Testis (tissue), 3 donors: ENCODE data around the gene YIPF3. TPM values are rescaled to one million over a fixed set of nuclear protein-coding genes. Genes with fewer than 3 reads are reported as not detected.

Experiments
- DNase-seq: peaks from one replicate; pipeline ENCODE4 v3.0.0-alpha.2; 2019
- H3K27ac ChIP-seq, 2 donors: fragments of 200-600 bp; sonication (generic); one replicate each; pipeline ENCODE4 v1.5.1; 2019
- H3K27me3 ChIP-seq: fragments of 200-600 bp; sonication (generic); one replicate; pipeline ENCODE4 v1.5.1; 2019
- H3K36me3 ChIP-seq: fragments of 200-600 bp; sonication (generic); one replicate; pipeline ENCODE4 v1.5.1; 2017; ENCODE audit warnings: low read depth; ENCODE audit errors: missing control alignments
- H3K4me1 ChIP-seq: fragments of 200-600 bp; sonication (generic); one replicate; pipeline ENCODE4 v1.5.1; 2019
- H3K4me3 ChIP-seq, 2 donors: fragments of 200-600 bp; sonication (generic); one replicate each; pipeline ENCODE4 v1.5.1; 2017 to 2019
- H3K9me3 ChIP-seq: fragments of 200-600 bp; sonication (generic); one replicate; pipeline ENCODE4 v1.5.1; 2017
- POLR2A ChIP-seq: fragments of 450-650 bp; IDR thresholded peaks from one replicate; pipeline ENCODE4 v1.6.1; 2017; ENCODE audit warnings: antibody characterized with exemption, mild to moderate bottlenecking, moderate library complexity
- WGBS, 2 donors: methylation state at CpG; one replicate each; pipeline ENCODE4 v1.1.5; 2018; 5-methylcytosine and 5-hydroxymethylcytosine counted together
- intact Hi-C: fragments of 100-400 bp; cut with DNase I; formaldehyde crosslinking; loops from one replicate; pipeline ENCODE4 v1.15.1; 2023; ENCODE audit warnings: low total_unique reads
- polyA plus RNA-seq: library from polyadenylated mRNA; stranded (reverse); fragments of 350-450 nt; fragmentation: Illumina TruSeq; extraction: RNeasy Lipid Tissue Mini Kit (QIAGEN cat#74804); gene quantifications from one replicate; pipeline ENCODE4 v1.2.3, GENCODE V29; 2014; ENCODE audit warnings: low read depth, low replicate concordance; ENCODE audit not compliant: insufficient read depth
- total RNA-seq, 2 donors: library from RNA; depleted of rRNA; stranded (reverse); fragments of >200 nt; gene quantifications; one replicate each; pipeline ENCODE4 v1.2.3, GENCODE V29; 2016
- TF ChIP-seq, protein P1 (sequence below), 3 experiments: fragments of 450-650 bp in 2 of 3; fragments of 200-600 bp in 1 of 3; sonication (generic) in 1 of 3; IDR thresholded peaks; one replicate each; pipeline ENCODE4 v1.5.1; 2016 to 2019; ENCODE audit warnings: antibody characterized with exemption in 3 of 3, mild to moderate bottlenecking in 2 of 3, moderate library complexity in 1 of 3

Gene YIPF3
- total and polyA plus RNA-seq, 3 donors from 2014 or later, result 130 to 138 (median 131) TPM

DNA sequence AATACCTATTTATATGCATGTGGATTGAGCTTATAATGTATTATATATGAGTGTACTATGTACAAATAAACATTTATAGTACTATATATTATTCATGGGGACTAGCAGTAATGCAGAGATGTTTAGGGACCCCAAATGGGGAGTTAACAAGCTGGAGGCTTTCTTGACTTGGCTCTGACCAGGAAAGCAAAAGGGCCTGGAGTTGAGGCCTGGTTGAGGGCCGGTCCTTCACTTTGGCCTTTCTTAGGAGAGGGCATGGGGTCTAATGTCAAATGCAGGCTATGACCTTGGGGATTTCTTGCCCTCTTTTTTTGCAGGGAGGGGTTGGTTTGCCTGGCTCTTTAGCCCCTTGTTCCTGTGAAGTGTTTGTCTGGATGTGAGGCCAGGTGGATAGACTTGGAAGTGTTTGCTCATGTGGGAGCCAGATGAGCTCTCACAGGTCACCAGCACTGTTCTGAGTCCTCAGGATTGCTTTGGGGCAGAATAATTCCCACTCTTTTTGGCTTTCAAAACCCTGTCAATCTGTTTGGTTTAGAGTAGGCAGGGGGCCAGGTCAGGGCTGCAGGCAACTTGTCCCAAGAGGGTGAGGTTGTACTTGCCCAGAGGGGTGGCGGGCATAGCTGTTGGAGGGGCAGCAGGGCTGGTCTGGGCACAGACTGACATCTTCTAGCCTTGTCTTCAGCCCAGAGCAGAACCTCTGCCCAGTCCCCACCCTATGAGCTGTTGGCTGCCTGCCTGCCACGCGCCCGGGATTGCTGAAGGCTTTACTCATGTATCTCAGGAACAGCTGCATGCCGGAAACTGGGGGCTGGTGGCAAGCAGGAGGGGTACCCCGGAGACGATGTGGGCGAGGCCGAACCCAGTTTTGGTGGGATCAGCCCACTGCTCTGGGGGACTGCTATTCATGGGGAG is 24.7 kb downstream of the YIPF3 start:
- Histone ChIP-seq H3K36me3 (no peaks in the 10 kb centered on the region), H3K27ac (no peak overlapping the region), H3K4me3 (no peak overlapping the region), H3K4me1 (peaks cover 39% of the 10 kb centered on the region), H3K27me3 (no peaks in the 10 kb centered on the region), H3K9me3 (no peaks in the 10 kb centered on the region)
- intact Hi-C loops, result no loop called here
- 35% methylated on average over 5 to 10 of the region's 10 CpGs for WGBS, 2 donors
- DNase-seq, result peak; percentile 88
- TF ChIP-seq, protein P1, sequence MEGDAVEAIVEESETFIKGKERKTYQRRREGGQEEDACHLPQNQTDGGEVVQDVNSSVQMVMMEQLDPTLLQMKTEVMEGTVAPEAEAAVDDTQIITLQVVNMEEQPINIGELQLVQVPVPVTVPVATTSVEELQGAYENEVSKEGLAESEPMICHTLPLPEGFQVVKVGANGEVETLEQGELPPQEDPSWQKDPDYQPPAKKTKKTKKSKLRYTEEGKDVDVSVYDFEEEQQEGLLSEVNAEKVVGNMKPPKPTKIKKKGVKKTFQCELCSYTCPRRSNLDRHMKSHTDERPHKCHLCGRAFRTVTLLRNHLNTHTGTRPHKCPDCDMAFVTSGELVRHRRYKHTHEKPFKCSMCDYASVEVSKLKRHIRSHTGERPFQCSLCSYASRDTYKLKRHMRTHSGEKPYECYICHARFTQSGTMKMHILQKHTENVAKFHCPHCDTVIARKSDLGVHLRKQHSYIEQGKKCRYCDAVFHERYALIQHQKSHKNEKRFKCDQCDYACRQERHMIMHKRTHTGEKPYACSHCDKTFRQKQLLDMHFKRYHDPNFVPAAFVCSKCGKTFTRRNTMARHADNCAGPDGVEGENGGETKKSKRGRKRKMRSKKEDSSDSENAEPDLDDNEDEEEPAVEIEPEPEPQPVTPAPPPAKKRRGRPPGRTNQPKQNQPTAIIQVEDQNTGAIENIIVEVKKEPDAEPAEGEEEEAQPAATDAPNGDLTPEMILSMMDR (IDR thresholded peaks at IDR 0.05), result no peak
- no peak for TF ChIP-seq POLR2A

DNA sequence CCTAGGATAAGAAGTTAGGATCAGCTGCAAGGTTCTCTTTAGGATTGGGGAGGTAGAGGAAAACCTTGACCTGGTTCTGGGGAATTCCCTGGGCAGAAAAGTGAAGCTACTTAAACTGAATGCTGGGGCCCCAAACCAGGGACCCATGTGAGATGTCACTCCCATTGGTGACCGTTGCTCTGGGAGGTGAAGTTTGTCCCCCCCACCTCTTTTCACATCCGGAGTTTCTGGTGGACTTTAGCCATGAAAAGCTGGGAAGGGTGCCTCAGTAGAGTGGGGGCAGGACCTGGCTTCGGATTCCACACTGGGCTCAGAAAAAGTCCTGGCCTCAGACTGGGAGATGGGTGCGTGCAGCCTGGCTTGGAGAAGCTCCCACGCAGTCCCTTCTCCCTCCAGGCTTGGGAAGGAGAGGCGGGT is 26.2 kb downstream of the YIPF3 start:
- 43 to 47% methylated on average over 4 to 6 of the region's 6 CpGs for WGBS, 2 donors
- Histone ChIP-seq H3K27ac (no peak overlapping the region), H3K9me3 (no peaks in the 10 kb centered on the region), H3K27me3 (no peaks in the 10 kb centered on the region), H3K4me1 (peaks cover 26% of the 10 kb centered on the region), H3K4me3 (no peak overlapping the region), H3K36me3 (no peaks in the 10 kb centered on the region)
- TF ChIP-seq, protein P1 (IDR thresholded peaks at IDR 0.05), result no peak
- no peak for TF ChIP-seq POLR2A
- intact Hi-C loops, result no loop called here
- DNase-seq, result peak; percentile 48

DNA sequence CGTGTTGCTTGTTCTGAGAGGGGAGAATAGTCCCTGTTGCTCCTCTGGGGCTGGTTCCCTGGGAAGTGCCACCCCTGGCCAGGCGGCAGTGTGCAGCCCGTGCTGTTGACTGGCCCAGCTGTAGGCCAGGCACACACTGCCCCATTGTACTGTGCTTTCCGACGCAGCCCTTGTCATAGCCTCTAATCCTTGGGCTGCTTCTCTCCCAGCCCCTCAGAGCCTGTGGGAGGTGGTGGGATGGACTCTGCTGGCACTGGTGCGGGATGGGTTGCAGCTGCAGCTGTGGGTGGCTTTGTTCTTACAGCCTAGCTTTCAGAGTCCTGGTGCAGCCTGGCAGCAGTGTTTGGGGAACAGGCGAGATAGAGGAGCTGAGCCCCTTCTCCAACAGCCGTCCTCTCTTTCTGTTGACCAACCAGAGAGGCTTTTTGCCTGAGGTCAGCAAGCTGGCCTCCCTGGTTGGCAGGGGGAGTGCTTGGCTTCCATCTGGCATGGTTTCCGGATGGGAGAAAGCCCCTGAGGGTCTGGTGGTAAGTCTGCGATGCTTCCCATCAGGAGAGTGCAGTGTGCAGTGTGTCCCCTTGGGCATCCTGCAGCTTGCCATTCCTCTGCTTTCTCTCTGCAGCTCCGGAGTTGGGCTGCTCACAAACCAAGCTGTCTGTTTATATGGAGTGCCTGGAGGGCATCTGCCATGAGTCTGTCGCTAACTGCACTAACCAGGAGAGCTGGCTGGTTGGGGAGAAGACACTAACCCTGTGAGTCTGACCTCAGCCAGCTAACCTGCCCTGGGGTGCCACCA is 27.3 kb downstream of the YIPF3 start:
- 53 to 70% methylated on average over 6 to 12 of the region's 12 CpGs for WGBS, 2 donors
- Histone ChIP-seq H3K36me3 (no peaks in the 10 kb centered on the region), H3K9me3 (no peaks in the 10 kb centered on the region), H3K27me3 (no peaks in the 10 kb centered on the region), H3K27ac (peak overlapping the region in 1 of 2 donors; percentile 36), H3K4me1 (peaks cover 26% of the 10 kb centered on the region), H3K4me3 (no peak overlapping the region)
- intact Hi-C loops, result no loop called here
- TF ChIP-seq, protein P1 (IDR thresholded peaks at IDR 0.05), result no peak
- TF ChIP-seq POLR2A, result no peak
- DNase-seq, result peak; percentile 76

DNA sequence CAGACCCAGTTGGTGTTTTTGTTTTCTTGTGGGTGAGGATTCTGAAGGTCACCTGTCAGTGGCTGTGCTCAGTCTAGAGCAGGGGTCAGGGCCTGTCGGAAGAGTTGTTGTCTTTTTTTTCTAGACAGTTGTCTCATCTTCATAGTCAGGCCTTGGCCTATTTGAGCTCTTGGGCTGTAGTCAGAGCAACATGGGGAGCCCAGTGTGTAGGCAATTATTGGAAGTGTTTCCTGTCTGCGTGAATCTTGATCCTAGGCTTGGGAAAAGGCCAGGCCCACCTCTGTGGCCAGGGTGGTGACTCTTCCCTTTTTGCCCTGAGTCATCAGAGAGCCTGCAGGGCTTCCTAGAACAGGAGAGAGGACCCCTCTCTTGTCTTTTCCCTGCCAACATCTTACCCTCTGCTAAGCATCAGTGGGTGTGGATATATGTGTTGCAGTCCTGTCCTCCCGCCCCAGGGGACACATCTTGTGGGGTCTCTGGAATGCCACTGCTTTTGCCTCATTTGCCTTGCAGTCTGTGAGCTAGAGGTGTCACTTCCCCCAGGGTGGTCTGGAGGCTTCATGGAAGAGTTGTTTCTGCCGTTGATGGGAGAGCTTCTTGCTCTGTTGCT is 28.0 kb downstream of the YIPF3 start:
- 39 to 40% methylated on average over 4 of the region's 4 CpGs for WGBS, 2 donors
- H3K36me3 ChIP-seq, result no peaks in the 10 kb centered on the region
- intact Hi-C loops, result no loop called here
- TF ChIP-seq, protein P1 (IDR thresholded peaks at IDR 0.05), result no peak
- TF ChIP-seq POLR2A, result no peak
- no peak overlapping the region for H3K4me3 ChIP-seq
- H3K9me3 ChIP-seq, result no peaks in the 10 kb centered on the region
- no peak for DNase-seq
- H3K27ac ChIP-seq, result peak overlapping the region in 1 of 2 donors; percentile 36
- peaks cover 22% of the 10 kb centered on the region for H3K4me1 ChIP-seq
- H3K27me3 ChIP-seq, result no peaks in the 10 kb centered on the region
